ENCODE results near the gene EOLA2.
"Not testable (repeated sequence)": the region's sequence is repeated elsewhere in the genome, so short reads cannot be mapped to it uniquely, and the experiment has no call there.

- TF ChIP-seq BACH2 (CRISPR knock-in tag; IDR thresholded peaks at IDR 0.05; ENCODE audit: borderline replicate concordance); ZFP3 (CRISPR knock-in tag; IDR thresholded peaks at IDR 0.05); ISL1 (CRISPR knock-in tag; IDR thresholded peaks at IDR 0.05); CREB5 (CRISPR knock-in tag; IDR thresholded peaks at IDR 0.05; ENCODE audit: low read depth): not testable (repeated sequence)
Measured at GRCh38 chrX:149933547-149933946, 4.7 kb downstream of the EOLA2 start.

All from SK-N-SH treated with all-trans-retinoic acid at 6 μM for 48 hours (cell line).